ENCODE results near the gene SPATA46. TPM values are rescaled to one million over a fixed set of nuclear protein-coding genes. Genes with fewer than 3 reads are reported as not detected.

SPATA46 gene
- total and polyA plus RNA-seq, 9 of the 15 experiments (the other 6 are each of a cell fraction or from before 2014, with no cell fraction given), result 0.04 to 0.11 TPM; not detected in 7

GRCh38 chr1:162372159-162373071 is 4.2 kb downstream of the SPATA46 start (continued):
- TF ChIP-seq MITF (IDR thresholded peaks at IDR 0.05), result peak; percentile 95
- TF ChIP-seq NELFE (IDR thresholded peaks at IDR 0.05; ENCODE audit: insufficient read depth, insufficient read length), result no peak
- TF ChIP-seq ARID2 (IDR thresholded peaks at IDR 0.05), result no peak
- TF ChIP-seq ELF1 (tag; IDR thresholded peaks at IDR 0.05), result no peak
- TF ChIP-seq TAF15 (IDR thresholded peaks at IDR 0.05; ENCODE audit: low read depth, low read length), result no peak
- no peak for TF ChIP-seq LEF1 (IDR thresholded peaks at IDR 0.05)
- TF ChIP-seq BCL6 (CRISPR knock-in tag; IDR thresholded peaks at IDR 0.05), result peak; percentile 59; the same call in 1 of the 2 replicates
- TF ChIP-seq EHMT2 (IDR thresholded peaks at IDR 0.05), result no peak
- TF ChIP-seq MBD2 (IDR thresholded peaks at IDR 0.05; ENCODE audit: borderline replicate concordance, low read depth), result peak; percentile 82
- TF ChIP-seq ETV5 (CRISPR knock-in tag; IDR thresholded peaks at IDR 0.05; ENCODE audit: low read depth), result peak; percentile 56; the same call in 1 of the 2 replicates
- TF ChIP-seq KLF16 (IDR thresholded peaks at IDR 0.05), result peak; percentile 99
- no peak for TF ChIP-seq TBP (optimal IDR thresholded peaks at IDR 0.05; ENCODE audit: low read depth, low read length)
- TF ChIP-seq ZNF140 (CRISPR knock-in tag; IDR thresholded peaks at IDR 0.05), result no peak
- TF ChIP-seq HBP1 (CRISPR knock-in tag; IDR thresholded peaks at IDR 0.05), result no peak
- TF ChIP-seq WHSC1 (IDR thresholded peaks at IDR 0.05; ENCODE audit: low read length), result no peak
- peak; percentile 74 to 97; a peak in 3 of 4 replicates for TF ChIP-seq RCOR1 (IDR thresholded peaks at IDR 0.05; ENCODE audit: borderline replicate concordance in 1 of 2, low read depth in 2 of 2, low read length in 2 of 2)
- TF ChIP-seq SRSF3 (IDR thresholded peaks at IDR 0.05; ENCODE audit: insufficient read depth, low read length), result no peak
- no peak for TF ChIP-seq RBM15 (IDR thresholded peaks at IDR 0.05; ENCODE audit: insufficient read depth, low read length)
- TF ChIP-seq SRSF9 (IDR thresholded peaks at IDR 0.05; ENCODE audit: borderline replicate concordance, low read depth, low read length), result no peak
- TF ChIP-seq RNF2 (IDR thresholded peaks at IDR 0.05), result peak; percentile 97
- TF ChIP-seq, protein P1, sequence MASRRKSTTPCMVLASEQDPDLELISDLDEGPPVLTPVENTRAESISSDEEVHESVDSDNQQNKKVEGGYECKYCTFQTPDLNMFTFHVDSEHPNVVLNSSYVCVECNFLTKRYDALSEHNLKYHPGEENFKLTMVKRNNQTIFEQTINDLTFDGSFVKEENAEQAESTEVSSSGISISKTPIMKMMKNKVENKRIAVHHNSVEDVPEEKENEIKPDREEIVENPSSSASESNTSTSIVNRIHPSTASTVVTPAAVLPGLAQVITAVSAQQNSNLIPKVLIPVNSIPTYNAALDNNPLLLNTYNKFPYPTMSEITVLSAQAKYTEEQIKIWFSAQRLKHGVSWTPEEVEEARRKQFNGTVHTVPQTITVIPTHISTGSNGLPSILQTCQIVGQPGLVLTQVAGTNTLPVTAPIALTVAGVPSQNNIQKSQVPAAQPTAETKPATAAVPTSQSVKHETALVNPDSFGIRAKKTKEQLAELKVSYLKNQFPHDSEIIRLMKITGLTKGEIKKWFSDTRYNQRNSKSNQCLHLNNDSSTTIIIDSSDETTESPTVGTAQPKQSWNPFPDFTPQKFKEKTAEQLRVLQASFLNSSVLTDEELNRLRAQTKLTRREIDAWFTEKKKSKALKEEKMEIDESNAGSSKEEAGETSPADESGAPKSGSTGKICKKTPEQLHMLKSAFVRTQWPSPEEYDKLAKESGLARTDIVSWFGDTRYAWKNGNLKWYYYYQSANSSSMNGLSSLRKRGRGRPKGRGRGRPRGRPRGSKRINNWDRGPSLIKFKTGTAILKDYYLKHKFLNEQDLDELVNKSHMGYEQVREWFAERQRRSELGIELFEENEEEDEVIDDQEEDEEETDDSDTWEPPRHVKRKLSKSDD (conservative IDR thresholded peaks at IDR 0.05; ENCODE audit: low read length), result no peak
- no peak for TF ChIP-seq ZNF408 (CRISPR knock-in tag; IDR thresholded peaks at IDR 0.05; ENCODE audit: low read depth)
- TF ChIP-seq, protein P2, sequence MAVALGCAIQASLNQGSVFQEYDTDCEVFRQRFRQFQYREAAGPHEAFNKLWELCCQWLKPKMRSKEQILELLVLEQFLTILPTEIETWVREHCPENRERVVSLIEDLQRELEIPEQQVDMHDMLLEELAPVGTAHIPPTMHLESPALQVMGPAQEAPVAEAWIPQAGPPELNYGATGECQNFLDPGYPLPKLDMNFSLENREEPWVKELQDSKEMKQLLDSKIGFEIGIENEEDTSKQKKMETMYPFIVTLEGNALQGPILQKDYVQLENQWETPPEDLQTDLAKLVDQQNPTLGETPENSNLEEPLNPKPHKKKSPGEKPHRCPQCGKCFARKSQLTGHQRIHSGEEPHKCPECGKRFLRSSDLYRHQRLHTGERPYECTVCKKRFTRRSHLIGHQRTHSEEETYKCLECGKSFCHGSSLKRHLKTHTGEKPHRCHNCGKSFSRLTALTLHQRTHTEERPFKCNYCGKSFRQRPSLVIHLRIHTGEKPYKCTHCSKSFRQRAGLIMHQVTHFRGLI (CRISPR knock-in tag; IDR thresholded peaks at IDR 0.05), result peak; percentile 61; the same call in 1 of the 2 replicates
